Osteoblast (primary cell): ENCODE data around the gene SLC38A5. TPM values are rescaled to one million over a fixed set of nuclear protein-coding genes. Genes with fewer than 3 reads are reported as not detected.

Experiments
- DNase-seq: peaks from one replicate; pipeline ENCODE4 v3.0.0; 2011; ENCODE audit warnings: low spot score, mixed read lengths; ENCODE audit not compliant: insufficient read length; ENCODE audit errors: missing footprints
- H2AFZ ChIP-seq: 2 replicates; pipeline ENCODE4 v1.6.0; 2011; ENCODE audit warnings: mild to moderate bottlenecking, low read length
- H3K27ac ChIP-seq: 2 replicates; pipeline ENCODE4 v1.5.1; 2011; ENCODE audit warnings: mild to moderate bottlenecking, low read depth, low read length, moderate library complexity
- H3K27me3 ChIP-seq: 2 replicates; pipeline ENCODE4 v1.6.0; 2012; ENCODE audit warnings: mild to moderate bottlenecking, control low read depth, inconsistent platforms, low read length, moderate library complexity; ENCODE audit not compliant: insufficient read depth
- H3K36me3 ChIP-seq: 2 replicates; pipeline ENCODE4 v1.5.1; 2011; ENCODE audit warnings: mild to moderate bottlenecking, low read length, control low read depth, moderate library complexity; ENCODE audit not compliant: insufficient read depth
- H3K4me1 ChIP-seq: 2 replicates; pipeline ENCODE4 v1.5.1; 2011; ENCODE audit warnings: mild to moderate bottlenecking, low read length, control low read depth, moderate library complexity; ENCODE audit not compliant: insufficient read depth
- H3K4me2 ChIP-seq: 2 replicates; pipeline ENCODE4 v1.6.0; 2011; ENCODE audit warnings: mild to moderate bottlenecking, low read length; ENCODE audit not compliant: insufficient read depth
- H3K4me3 ChIP-seq: fragments of 200-600 bp; sonication (generic); 3 replicates; pipeline ENCODE4 v1.5.1; 2012; ENCODE audit warnings: mild to moderate bottlenecking, low read length, inconsistent platforms; ENCODE audit not compliant: insufficient read depth
- H3K79me2 ChIP-seq: 2 replicates; pipeline ENCODE4 v1.6.0; 2012; ENCODE audit warnings: mild to moderate bottlenecking, low read length, control low read depth, inconsistent platforms; ENCODE audit not compliant: insufficient read depth
- H3K9me3 ChIP-seq: 2 replicates; pipeline ENCODE4 v1.5.1; 2011; ENCODE audit warnings: low read depth, low read length, control low read depth
- H4K20me1 ChIP-seq: 2 replicates; pipeline ENCODE4 v1.6.0; 2012; ENCODE audit warnings: mild to moderate bottlenecking, low read length, control low read depth; ENCODE audit not compliant: insufficient read depth
- CTCF ChIP-seq: IDR thresholded peaks from 2 replicates; pipeline ENCODE4 v1.5.1; 2011; ENCODE audit warnings: mild to moderate bottlenecking, low read depth, low read length, moderate library complexity; ENCODE audit errors: extremely low read depth
- total RNA-seq: library from RNA; depleted of rRNA; stranded (reverse); fragments of >200 nt; gene quantifications from 2 replicates; pipeline ENCODE4 v1.2.3, GENCODE V29; 2012

Gene SLC38A5
- total RNA-seq, 1 donor: 52.8 TPM

GRCh38 chrX:48471504-48471903, 1.4 kb upstream of the SLC38A5 start:
- H3K79me2 ChIP-seq: peaks cover 26% of the 10 kb centered on the region
- H2AFZ ChIP-seq: no peak overlapping the region
- no peak overlapping the region for H3K4me3 ChIP-seq
- no peak for TF ChIP-seq CTCF
- H4K20me1 ChIP-seq: no peaks in the 10 kb centered on the region
- no peaks in the 10 kb centered on the region for H3K27me3 ChIP-seq
- H3K27ac ChIP-seq: no peak overlapping the region
- DNase-seq: peak; percentile 58
- H3K4me2 ChIP-seq: no peak overlapping the region
- H3K4me1 ChIP-seq: peaks cover 13% of the 10 kb centered on the region
- no peaks in the 10 kb centered on the region for H3K36me3 ChIP-seq
- no peaks in the 10 kb centered on the region for H3K9me3 ChIP-seq

- no peak for TF ChIP-seq CTCF
Observed at GRCh38 chrX:48470833-48471118, 716 bp upstream of the SLC38A5 start.

GRCh38 chrX:48468693-48469691, 1.1 kb downstream of the SLC38A5 start:
- Histone ChIP-seq H3K27ac (no peak overlapping the region), H3K4me2 (peak overlapping the region; percentile 83), H3K36me3 (no peaks in the 10 kb centered on the region), H3K4me3 (peak overlapping the region; percentile 71), H3K79me2 (peaks cover 13% of the 10 kb centered on the region), H3K27me3 (no peaks in the 10 kb centered on the region), H3K9me3 (no peaks in the 10 kb centered on the region), H4K20me1 (no peaks in the 10 kb centered on the region), H3K4me1 (peaks cover 24% of the 10 kb centered on the region), H2AFZ (peak overlapping the region; percentile 56)
- TF ChIP-seq CTCF: peak; percentile 26
- DNase-seq: peak; percentile 77

More at GRCh38 chrX:48470833-48471118, 716 bp upstream of the SLC38A5 start:
- Histone ChIP-seq H3K4me3 (no peak overlapping the region), H3K79me2 (peaks cover 19% of the 10 kb centered on the region), H3K4me2 (no peak overlapping the region), H3K36me3 (no peaks in the 10 kb centered on the region), H4K20me1 (no peaks in the 10 kb centered on the region), H3K9me3 (no peaks in the 10 kb centered on the region), H3K27me3 (no peaks in the 10 kb centered on the region), H3K4me1 (peaks cover 18% of the 10 kb centered on the region), H2AFZ (no peak overlapping the region), H3K27ac (no peak overlapping the region)
- no peak for DNase-seq

- Histone ChIP-seq H3K9me3 (no peaks in the 10 kb centered on the region), H3K4me2 (peak overlapping the region; percentile 83), H3K4me3 (peak overlapping the region; percentile 71), H3K27ac (peak overlapping the region; percentile 58), H3K36me3 (no peaks in the 10 kb centered on the region), H4K20me1 (no peaks in the 10 kb centered on the region), H3K4me1 (peaks cover 24% of the 10 kb centered on the region), H3K79me2 (peaks cover 14% of the 10 kb centered on the region), H2AFZ (peak overlapping the region; percentile 76), H3K27me3 (no peaks in the 10 kb centered on the region)
- peak; percentile 44 for DNase-seq
- TF ChIP-seq CTCF: no peak
Observed at GRCh38 chrX:48468247-48468671, 1.8 kb downstream of the SLC38A5 start.
